H1 (cell line): ENCODE measurements around the gene CYP2W1. TPM values are rescaled to one million over a fixed set of nuclear protein-coding genes. Genes with fewer than 3 reads are reported as not detected.

ENCODE experiments used
- CTCF ChIA-PET: fragments of 300-600 bp; sonication (Branson Sonifier 250); formaldehyde crosslinking; loops from one replicate; lab custom pipeline; 2021; ENCODE audit not compliant: partially characterized antibody; lab: Charles Lee
- POLR2A ChIA-PET: fragments of 300-600 bp; sonication (Branson Sonifier 250); formaldehyde crosslinking; loops from one replicate; lab custom pipeline; 2021; ENCODE audit warnings: inconsistent platforms; ENCODE audit not compliant: partially characterized antibody; lab: Charles Lee
- DNase-seq, 2 experiments: peaks; one replicate each; pipeline versions ENCODE4 v3.0.0 to v3.0.0-alpha.2; 2010 to 2022; ENCODE audit warnings: low spot score in 2 of 2, low read depth in 1 of 2, mixed read lengths in 1 of 2
- FAIRE-seq: peaks from 2 replicates; lab custom pipeline; 2011; peaks lifted over from hg19 to GRCh38; lab: Jason Lieb, UNC
- H2AFZ ChIP-seq: 2 replicates; pipeline ENCODE4 v1.8.1; 2012; ENCODE audit warnings: low read length, inconsistent platforms
- H2AK5ac ChIP-seq: 2 replicates; pipeline ENCODE4 v1.6.1; 2013; ENCODE audit warnings: low read depth, low read length
- H2BK120ac ChIP-seq: replicated peaks from 2 replicates; pipeline ENCODE3; 2013; ENCODE audit warnings: low read depth, low read length, inconsistent platforms
- H2BK12ac ChIP-seq: 2 replicates; pipeline ENCODE4 v1.6.1; 2013; ENCODE audit warnings: low read depth, low read length
- H2BK15ac ChIP-seq: 2 replicates; pipeline ENCODE4 v1.6.1; 2013; ENCODE audit warnings: low read length
- H2BK20ac ChIP-seq: 2 replicates; pipeline ENCODE4 v1.6.1; 2013; ENCODE audit warnings: low read length
- H2BK5ac ChIP-seq: 2 replicates; pipeline ENCODE4 v1.6.1; 2013; ENCODE audit warnings: low read depth, low read length
- H3K14ac ChIP-seq: 2 replicates; pipeline ENCODE4 v1.6.1; 2013; ENCODE audit warnings: inconsistent platforms; ENCODE audit not compliant: insufficient read length
- H3K18ac ChIP-seq: 2 replicates; pipeline ENCODE4 v1.6.1; 2013; ENCODE audit warnings: low read length; ENCODE audit errors: extremely low read depth
- H3K23ac ChIP-seq: 2 replicates; pipeline ENCODE4 v1.6.1; 2013; ENCODE audit warnings: inconsistent platforms; ENCODE audit not compliant: insufficient read length
- H3K23me2 ChIP-seq: 2 replicates; pipeline ENCODE4 v1.6.1; 2013; ENCODE audit warnings: low read depth, low read length
- H3K27ac ChIP-seq: 2 replicates; pipeline ENCODE4 v1.6.1; 2011; ENCODE audit warnings: low read depth, low read length, inconsistent platforms
- H3K27me3 ChIP-seq, 4 experiments: replicated peaks in 1 of 4; 1 replicate in 1 of 4; 2 replicates in 3 of 4; pipeline versions ENCODE4 v1.6.1 to v1.8.1; 2011 to 2013; ENCODE audit warnings: low read length in 3 of 4, mild to moderate bottlenecking in 3 of 4, inconsistent platforms in 2 of 4, mixed read lengths in 2 of 4, moderate library complexity in 1 of 4; ENCODE audit not compliant: control insufficient read depth in 3 of 4, insufficient read depth in 3 of 4; ENCODE audit errors: extremely low read depth in 1 of 4
- H3K36me3 ChIP-seq, 4 experiments: 2 replicates each; pipeline versions ENCODE4 v1.6.1 to v1.8.1; 2011 to 2013; ENCODE audit warnings: mild to moderate bottlenecking in 4 of 4, low read length in 3 of 4, moderate library complexity in 2 of 4, control low read depth in 1 of 4, inconsistent platforms in 1 of 4; ENCODE audit not compliant: insufficient read depth in 4 of 4, control insufficient read depth in 2 of 4
- H3K4ac ChIP-seq: replicated peaks from 2 replicates; pipeline ENCODE3; 2013; ENCODE audit warnings: low read length, low read depth, mixed read lengths, inconsistent platforms; ENCODE audit not compliant: insufficient read length
- H3K4me1 ChIP-seq, 4 experiments: replicated peaks in 1 of 4; 1 replicate in 1 of 4; 2 replicates in 3 of 4; pipeline versions ENCODE4 v1.6.1 to v1.8.1; 2011 to 2013; ENCODE audit warnings: low read length in 3 of 4, inconsistent platforms in 2 of 4, mixed read lengths in 1 of 4; ENCODE audit not compliant: insufficient read depth in 4 of 4, control insufficient read depth in 3 of 4
- H3K4me2 ChIP-seq, 2 experiments: 2 replicates each; pipeline versions ENCODE4 v1.6.1 to v1.8.1; 2011 to 2013; ENCODE audit warnings: low read depth in 2 of 2, low read length in 2 of 2, control low read depth in 1 of 2, inconsistent platforms in 1 of 2, mild to moderate bottlenecking in 1 of 2; ENCODE audit not compliant: insufficient read depth in 1 of 2
- H3K4me3 ChIP-seq, 4 experiments: fragments of 200-600, 300-600 bp in 1 of 4; sonication (generic), shearing (Covaris generic), sonication (Bioruptor Twin) in 1 of 4; 2 replicates each; pipeline versions ENCODE4 v1.5.1 to v1.8.1; 2011 to 2016; ENCODE audit warnings: low read length in 4 of 4, low read depth in 3 of 4, control low read depth in 2 of 4, inconsistent platforms in 2 of 4, mild to moderate bottlenecking in 2 of 4, mixed read lengths in 1 of 4, moderate library complexity in 1 of 4; ENCODE audit not compliant: insufficient read depth in 2 of 4; ENCODE audit errors: extremely low read depth in 1 of 4
- H3K56ac ChIP-seq: replicated peaks from 2 replicates; pipeline ENCODE3; 2013; ENCODE audit warnings: low read depth, mild to moderate bottlenecking, mixed read lengths, low read length, inconsistent platforms; ENCODE audit not compliant: insufficient read length
- H3K79me1 ChIP-seq: 2 replicates; pipeline ENCODE4 v1.6.1; 2013; ENCODE audit warnings: low read depth, low read length, control low read depth
- H3K79me2 ChIP-seq, 2 experiments: 2 replicates each; pipeline versions ENCODE4 v1.6.1 to v1.8.1; 2012 to 2013; ENCODE audit warnings: low read length in 2 of 2, mild to moderate bottlenecking in 2 of 2, inconsistent platforms in 1 of 2; ENCODE audit not compliant: insufficient read depth in 2 of 2, control insufficient read depth in 1 of 2
- H3K9ac ChIP-seq, 4 experiments: replicated peaks in 1 of 4; 1 replicate in 1 of 4; 2 replicates in 3 of 4; pipeline versions ENCODE4 v1.6.1 to v1.8.1; 2011 to 2013; ENCODE audit warnings: low read depth in 3 of 4, low read length in 3 of 4, control low read depth in 2 of 4, mild to moderate bottlenecking in 2 of 4, moderate library complexity in 2 of 4, inconsistent platforms in 1 of 4; ENCODE audit errors: extremely low read depth in 1 of 4
- H3K9me3 ChIP-seq, 2 experiments: 2 replicates each; pipeline versions ENCODE4 v1.6.1 to v1.8.1; 2012 to 2013; ENCODE audit warnings: mild to moderate bottlenecking in 2 of 2, moderate library complexity in 2 of 2, control low read depth in 1 of 2, inconsistent platforms in 1 of 2, low read depth in 1 of 2, low read length in 1 of 2, mixed read lengths in 1 of 2; ENCODE audit not compliant: insufficient read depth in 2 of 2
- H4K20me1 ChIP-seq, 2 experiments: replicated peaks in 1 of 2; 2 replicates each; pipeline versions ENCODE3 to v1.8.1; 2011 to 2013; ENCODE audit warnings: inconsistent platforms in 2 of 2, low read length in 2 of 2, mild to moderate bottlenecking in 1 of 2; ENCODE audit not compliant: insufficient read depth in 2 of 2, control insufficient read depth in 1 of 2
- H4K5ac ChIP-seq: 2 replicates; pipeline ENCODE4 v1.6.1; 2013; ENCODE audit warnings: low read length, low read depth, mixed read lengths, inconsistent platforms; ENCODE audit not compliant: insufficient read length
- H4K8ac ChIP-seq: 2 replicates; pipeline ENCODE4 v1.8.0; 2013; ENCODE audit warnings: mild to moderate bottlenecking, moderate library complexity, low read length, inconsistent platforms; ENCODE audit not compliant: insufficient read depth; ENCODE audit errors: extremely low read depth
- H4K91ac ChIP-seq: replicated peaks from 2 replicates; pipeline ENCODE3; 2013; ENCODE audit warnings: low read length, mixed read lengths, inconsistent platforms; ENCODE audit not compliant: insufficient read length
- EP300 ChIP-seq, 2 experiments: IDR thresholded peaks; 1 replicate in 1 of 2; 2 replicates in 1 of 2; pipeline ENCODE4 v1.6.1; 2011 to 2012; ENCODE audit warnings: low read depth in 2 of 2, low read length in 2 of 2, mild to moderate bottlenecking in 2 of 2, borderline replicate concordance in 1 of 2, inconsistent platforms in 1 of 2, moderate library complexity in 1 of 2
- RNF2 ChIP-seq: fragments of 200-900, 300-1000 bp; sonication (generic); IDR thresholded peaks from 2 replicates; pipeline ENCODE4 v1.7.1; 2016; ENCODE audit warnings: borderline replicate concordance, low read depth, mild to moderate bottlenecking, antibody characterized with exemption, low read length; ENCODE audit not compliant: poor library complexity, severe bottlenecking; ENCODE audit errors: missing control alignments
- SP2 ChIP-seq: IDR thresholded peaks from 2 replicates; pipeline ENCODE4 v1.6.1; 2012; ENCODE audit warnings: mild to moderate bottlenecking, low read length, inconsistent platforms
- TAF1 ChIP-seq: IDR thresholded peaks from 2 replicates; pipeline ENCODE4 v1.6.1; 2011; ENCODE audit warnings: mild to moderate bottlenecking, low read depth, low read length
- TCF12 ChIP-seq: IDR thresholded peaks from 2 replicates; pipeline ENCODE4 v1.6.1; 2011; ENCODE audit warnings: low read depth, mild to moderate bottlenecking, low read length
- WGBS, 2 experiments: shearing (Covaris generic) in 1 of 2; methylation state at CpG; one replicate each; pipeline versions ENCODE4 v1.1.6 to v1.1.7; 2013 to 2015; ENCODE audit warnings: low lambda C conversion rate in 2 of 2, mixed read lengths in 2 of 2, inconsistent platforms in 1 of 2, low coverage in 1 of 2, missing lambda C conversion rate in 1 of 2; ENCODE audit not compliant: insufficient replicate concordance in 2 of 2, insufficient coverage in 1 of 2, insufficient read length in 1 of 2; ENCODE audit errors: extremely low coverage in 1 of 2, missing lambda C conversion rate in 1 of 2; 5-methylcytosine and 5-hydroxymethylcytosine counted together
- polyA plus RNA-seq, 7 experiments: library from polyadenylated mRNA; depleted of rRNA in 3 of 7; stranded (reverse) in 5 of 7; unstranded in 2 of 7; fragments of >200 nt in 5 of 7; fragments of 200-250 nt in 2 of 7; gene quantifications; 1 replicate in 5 of 7; 2 replicates in 1 of 7; 4 replicates in 1 of 7; pipeline versions ENCODE4 v1.2.1 to v1.2.3, GENCODE V29; 2011 to 2013; ENCODE audit warnings: missing spikeins in 2 of 7, mixed read lengths in 2 of 7
- total RNA-seq: library from RNA; stranded (reverse); fragmentation: NEBNext Ultra II Directional; extraction: Animal tissue kit (Norgen Biotek cat#: 25700); gene quantifications from 2 replicates; pipeline ENCODE4 v1.2.1, GENCODE V29; 2021

Gene CYP2W1
- total and polyA plus RNA-seq, 2 of the 8 experiments (the other 6 are each of a cell fraction or from before 2014, with no cell fraction given): not detected

- Histone ChIP-seq H3K23ac (no peak overlapping the region), H3K56ac (no peak overlapping the region), H3K4me1 (peaks cover 0 to 6% (median 3%) of the 10 kb centered on the region in 4 experiments; a peak in 5 of 7 replicates), H3K9ac (no peak overlapping the region), H3K27ac (no peak overlapping the region), H3K79me1 (peaks cover 3% of the 10 kb centered on the region), H2BK15ac (no peak overlapping the region), H3K4me3 (no peak overlapping the region), H2BK12ac (no peak overlapping the region), H2BK20ac (0 out of 2 replicates have a peak overlapping the region, but pooled peaks have one; percentile 48), H3K79me2 (peaks cover 0 to 9% of the 10 kb centered on the region in 2 experiments; a peak in 3 of 4 replicates), H2AFZ (no peak overlapping the region), H3K14ac (no peak overlapping the region), H3K27me3 (no peaks in the 10 kb centered on the region), H3K9me3 (no peaks in the 10 kb centered on the region), H3K23me2 (peaks cover 3% of the 10 kb centered on the region; the same call in 1 of the 2 replicates), H3K4ac (no peak overlapping the region), H3K4me2 (no peak overlapping the region), H3K18ac (no peak overlapping the region), H2BK120ac (no peak overlapping the region), H4K91ac (no peak overlapping the region), H2BK5ac (no peak overlapping the region), H3K36me3 (no peaks in the 10 kb centered on the region), H4K8ac (no peak overlapping the region), H4K5ac (no peak overlapping the region), H2AK5ac (no peak overlapping the region), H4K20me1 (peaks cover 0 to 5% of the 10 kb centered on the region in 2 experiments)
- POLR2A ChIA-PET: interaction anchor here (3.2 kb wide), 1 partner anchor 12 kb away, joined by 10 read pairs; no protein-coding TSS in a partner anchor
- FAIRE-seq: no peak
- WGBS, 2 experiments: 86% methylated on average over 16 of the region's 16 CpGs; no CpG with 5 or more reads in 1 of the 2 experiments
- TF ChIP-seq TCF12 (no peak), TAF1 (no peak), EP300 (IDR thresholded peaks at IDR 0.05; ENCODE audit: borderline replicate concordance in 1 of 2, low read depth in 2 of 2, low read length in 2 of 2) (no peak), RNF2 (no peak), SP2 (no peak)
- CTCF ChIA-PET: interaction anchor here (0.8 to 3.9 kb wide), 10 partner anchors 12 to 108 kb away, joined by 3 to 32 read pairs (median 4); partner anchors contain the start of genes GPER1 and GPR146
- DNase-seq: no peak
Observed at GRCh38 chr7:979151-979550, 3.8 kb upstream of the CYP2W1 start.
